Choroid plexus epithelial cell (primary cell): ENCODE results near the gene NTPCR.
A peak's percentile ranks its signal among the peaks of the same experiment; 100 is the strongest.
"Not testable (repeated sequence)": the region's sequence is repeated elsewhere in the genome, so short reads cannot be mapped to it uniquely, and the experiment has no call there.

Experiments used
- DNase-seq: peaks from one replicate; pipeline ENCODE4 v3.0.0-alpha.2; 2010; ENCODE audit warnings: low read depth
- H3K4me3 ChIP-seq: 2 replicates; pipeline ENCODE4 v1.5.1; 2011; ENCODE audit warnings: low read depth, mild to moderate bottlenecking, control low read depth, low read length, moderate library complexity
- TF ChIP-seq, protein P1 (sequence below): conservative IDR thresholded peaks from 2 replicates; pipeline ENCODE4 v1.5.1; 2011; ENCODE audit warnings: low read depth, mild to moderate bottlenecking, control low read depth, inconsistent platforms, low read length, moderate library complexity

The NTPCR gene

DNA sequence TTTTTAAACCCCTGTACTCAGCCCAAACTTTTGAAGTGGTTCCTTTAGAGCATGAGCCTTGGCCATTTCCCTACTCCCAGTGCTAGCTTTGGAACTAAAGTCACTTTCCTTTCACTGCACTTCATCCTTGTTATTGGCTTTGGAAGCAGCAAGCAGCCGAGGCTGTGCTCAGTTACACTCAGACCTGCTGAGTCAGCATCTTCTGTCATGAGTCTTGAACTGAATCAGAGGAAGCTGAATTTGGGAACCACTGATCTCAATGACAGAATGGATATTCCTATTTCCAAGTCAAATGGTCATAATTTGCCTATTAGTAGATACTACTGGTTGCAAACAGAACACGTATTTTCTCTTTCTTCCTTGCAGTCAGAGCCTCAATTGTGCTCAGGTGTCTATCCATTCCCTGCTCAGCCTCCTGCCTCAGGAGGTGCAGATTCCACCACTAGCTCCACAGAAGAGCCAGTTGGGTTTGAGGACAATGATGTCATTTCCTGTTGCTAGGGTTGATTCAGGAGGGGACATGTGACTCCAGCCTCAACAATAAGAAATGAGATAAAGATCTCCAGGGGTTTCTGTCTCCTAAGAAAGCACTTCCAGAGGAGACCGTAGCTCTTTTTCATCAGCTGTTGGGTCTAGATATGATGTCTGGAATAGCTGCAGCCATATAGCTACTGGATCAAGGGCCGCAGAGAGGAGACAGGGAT lies 44.9 kb upstream of the NTPCR start:
- TF ChIP-seq, protein P1, sequence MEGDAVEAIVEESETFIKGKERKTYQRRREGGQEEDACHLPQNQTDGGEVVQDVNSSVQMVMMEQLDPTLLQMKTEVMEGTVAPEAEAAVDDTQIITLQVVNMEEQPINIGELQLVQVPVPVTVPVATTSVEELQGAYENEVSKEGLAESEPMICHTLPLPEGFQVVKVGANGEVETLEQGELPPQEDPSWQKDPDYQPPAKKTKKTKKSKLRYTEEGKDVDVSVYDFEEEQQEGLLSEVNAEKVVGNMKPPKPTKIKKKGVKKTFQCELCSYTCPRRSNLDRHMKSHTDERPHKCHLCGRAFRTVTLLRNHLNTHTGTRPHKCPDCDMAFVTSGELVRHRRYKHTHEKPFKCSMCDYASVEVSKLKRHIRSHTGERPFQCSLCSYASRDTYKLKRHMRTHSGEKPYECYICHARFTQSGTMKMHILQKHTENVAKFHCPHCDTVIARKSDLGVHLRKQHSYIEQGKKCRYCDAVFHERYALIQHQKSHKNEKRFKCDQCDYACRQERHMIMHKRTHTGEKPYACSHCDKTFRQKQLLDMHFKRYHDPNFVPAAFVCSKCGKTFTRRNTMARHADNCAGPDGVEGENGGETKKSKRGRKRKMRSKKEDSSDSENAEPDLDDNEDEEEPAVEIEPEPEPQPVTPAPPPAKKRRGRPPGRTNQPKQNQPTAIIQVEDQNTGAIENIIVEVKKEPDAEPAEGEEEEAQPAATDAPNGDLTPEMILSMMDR = no peak
- peak; percentile 47 for DNase-seq
- no peak overlapping the region for H3K4me3 ChIP-seq

DNA sequence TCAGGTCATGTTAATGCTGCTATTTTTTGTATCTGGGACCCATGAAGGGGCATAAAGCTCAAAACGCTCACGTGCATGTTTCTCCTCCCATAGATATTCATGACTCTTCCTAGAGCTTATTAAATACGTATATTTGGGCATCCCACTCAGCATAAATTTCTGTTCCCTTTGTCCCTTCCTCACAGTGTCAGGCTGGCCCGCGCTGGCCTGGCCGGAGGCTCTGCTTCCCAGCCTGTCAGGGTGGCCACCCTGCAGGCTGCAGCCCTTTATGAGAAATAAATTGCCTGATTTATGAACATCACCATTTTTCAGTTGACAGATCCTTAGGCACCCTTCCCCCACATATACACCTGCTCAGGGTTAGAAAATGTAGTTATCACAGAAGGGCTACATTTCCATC lies 44.0 kb upstream of the NTPCR start:
- no peak overlapping the region for H3K4me3 ChIP-seq
- TF ChIP-seq, protein P1 = no peak

DNA sequence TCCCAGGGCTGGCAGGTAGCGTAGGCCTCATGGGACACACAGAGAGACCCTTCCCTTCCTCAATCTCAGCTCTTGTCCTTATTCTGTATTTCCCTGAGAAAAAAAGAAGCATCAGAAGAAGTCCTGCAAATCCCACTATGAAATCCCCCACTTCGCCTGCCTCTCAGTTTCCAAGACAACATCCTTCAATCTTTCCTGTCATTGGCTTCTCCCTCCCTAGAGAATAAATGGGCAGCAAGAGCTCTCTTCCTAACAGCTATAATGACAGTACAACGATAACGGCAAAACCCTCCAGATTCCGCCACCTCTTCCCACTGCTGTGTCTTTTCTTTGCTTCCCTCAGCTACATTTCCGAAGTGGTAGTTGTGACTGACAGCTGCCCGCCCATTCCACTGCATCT lies 41.6 kb upstream of the NTPCR start:
- DNase-seq = no peak

More for the DNA sequence above, 44.0 kb upstream of the NTPCR start:
- DNase-seq = no peak

DNA sequence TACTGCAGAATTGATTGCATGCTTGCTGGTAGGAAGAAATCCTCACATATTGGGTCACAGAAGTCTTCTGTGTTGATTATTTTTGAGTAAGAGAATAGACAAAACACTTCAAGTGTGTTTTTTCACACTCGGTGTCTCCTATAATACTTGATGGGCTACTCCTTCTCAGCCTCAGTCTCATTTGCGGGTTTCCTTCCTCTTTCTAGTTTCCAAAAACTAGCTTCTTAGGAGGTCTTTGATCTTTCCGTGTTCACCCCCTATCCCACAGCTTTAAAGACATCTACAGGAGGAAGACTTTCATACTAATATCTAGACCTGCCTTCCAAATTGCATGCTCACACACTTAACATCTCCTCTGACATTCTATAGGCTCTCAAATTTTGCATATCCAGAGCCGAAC lies 40.7 kb upstream of the NTPCR start:
- H3K4me3 ChIP-seq = no peak overlapping the region
- DNase-seq = no peak
- TF ChIP-seq, protein P1 = no peak

More for the DNA sequence above, 41.6 kb upstream of the NTPCR start:
- TF ChIP-seq, protein P1 = no peak
- H3K4me3 ChIP-seq = no peak overlapping the region

DNA sequence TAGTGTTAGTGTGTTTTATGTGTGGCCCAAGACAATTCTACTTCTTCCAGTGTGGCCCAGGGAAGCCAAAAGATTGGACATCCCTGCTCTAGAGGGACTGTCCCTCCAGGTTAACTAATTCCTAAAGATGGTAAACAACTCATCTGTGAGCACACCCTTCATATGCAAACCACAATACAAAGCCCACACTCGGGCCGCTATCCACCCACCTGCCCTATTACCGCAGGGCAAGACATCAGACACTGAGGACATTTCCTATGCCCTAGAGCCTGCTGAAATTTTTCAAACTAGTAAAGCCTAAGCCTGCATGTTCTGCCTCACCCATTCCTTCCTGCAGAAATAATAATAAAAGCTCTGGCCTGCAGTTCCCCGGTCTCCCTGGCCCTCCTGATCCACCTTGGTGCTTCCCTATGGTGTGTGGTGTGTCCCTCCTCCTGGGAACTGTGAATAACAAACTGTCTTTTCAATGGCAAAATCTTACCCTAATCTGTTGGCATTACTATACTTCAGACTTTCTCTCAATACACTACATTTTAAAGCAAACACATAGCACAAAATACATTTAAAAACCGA lies 39.3 kb upstream of the NTPCR start:
- TF ChIP-seq, protein P1 = no peak
- no peak for DNase-seq
- no peak overlapping the region for H3K4me3 ChIP-seq

DNA sequence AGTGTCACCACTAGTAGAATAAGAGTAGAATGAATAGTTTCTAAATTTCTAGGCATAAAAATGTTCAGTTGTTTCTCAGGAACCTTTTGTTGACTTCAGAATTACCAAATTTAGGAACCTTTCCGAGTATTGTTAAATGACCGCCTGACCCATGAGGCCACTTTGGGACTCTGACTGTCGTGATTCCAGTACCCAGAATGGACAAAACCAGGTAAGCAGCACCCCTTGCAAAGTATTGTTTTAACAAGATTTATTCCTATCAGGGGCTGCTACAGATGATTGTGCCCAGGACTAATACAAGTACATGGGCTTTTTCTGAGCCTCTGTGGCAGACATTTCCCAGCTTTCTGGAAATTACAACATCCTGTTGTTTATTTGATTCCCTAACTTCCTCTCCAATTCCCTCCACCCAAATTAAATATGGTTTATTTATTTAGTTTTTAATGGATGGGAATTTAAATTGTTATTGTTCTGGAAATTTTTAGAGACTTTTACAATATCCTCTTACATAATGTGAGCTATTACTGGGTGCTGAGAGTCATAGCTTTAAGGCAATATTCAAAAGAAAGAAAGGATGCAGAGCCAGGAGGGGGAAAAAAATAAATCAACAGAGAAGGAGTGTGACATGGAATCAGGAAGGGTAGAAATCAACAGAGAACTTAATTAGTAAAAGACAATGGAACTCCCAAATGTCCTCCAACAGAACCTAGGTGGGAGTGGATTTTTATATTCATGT lies 37.4 kb upstream of the NTPCR start:
- no peak overlapping the region for H3K4me3 ChIP-seq
- no peak for DNase-seq
- TF ChIP-seq, protein P1 = no peak

DNA sequence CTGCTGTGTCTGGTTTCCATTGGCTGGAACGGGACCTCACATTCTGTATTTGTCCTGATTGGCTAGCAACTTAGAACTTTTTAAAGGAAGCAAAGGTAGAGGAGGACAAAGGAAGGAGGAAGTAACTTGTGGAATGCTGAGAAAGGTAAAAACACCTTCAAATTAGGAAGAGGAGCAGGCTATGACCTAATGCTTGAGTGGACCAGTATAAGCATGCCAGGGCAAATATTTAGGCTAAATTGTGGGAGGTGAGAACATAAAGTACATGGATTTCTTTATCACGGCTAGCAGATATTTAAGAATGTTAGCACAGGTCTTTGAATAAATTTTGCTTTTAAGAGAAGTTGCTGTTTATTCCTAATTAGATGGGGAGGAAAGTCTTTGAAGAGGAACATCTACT lies 36.1 kb upstream of the NTPCR start:
- not testable (repeated sequence) for H3K4me3 ChIP-seq, DNase-seq
